HG02798 (cell line): ENCODE results near the gene EXOC3.

ENCODE experiments used
- ATAC-seq: cut with Tn5 transposase; IDR thresholded peaks from one replicate; pipeline ENCODE4 v1.9.1; 2021; ENCODE audit warnings: mild to moderate bottlenecking; ENCODE audit not compliant: unreplicated experiment, poor library complexity

EXOC3 gene

DNA sequence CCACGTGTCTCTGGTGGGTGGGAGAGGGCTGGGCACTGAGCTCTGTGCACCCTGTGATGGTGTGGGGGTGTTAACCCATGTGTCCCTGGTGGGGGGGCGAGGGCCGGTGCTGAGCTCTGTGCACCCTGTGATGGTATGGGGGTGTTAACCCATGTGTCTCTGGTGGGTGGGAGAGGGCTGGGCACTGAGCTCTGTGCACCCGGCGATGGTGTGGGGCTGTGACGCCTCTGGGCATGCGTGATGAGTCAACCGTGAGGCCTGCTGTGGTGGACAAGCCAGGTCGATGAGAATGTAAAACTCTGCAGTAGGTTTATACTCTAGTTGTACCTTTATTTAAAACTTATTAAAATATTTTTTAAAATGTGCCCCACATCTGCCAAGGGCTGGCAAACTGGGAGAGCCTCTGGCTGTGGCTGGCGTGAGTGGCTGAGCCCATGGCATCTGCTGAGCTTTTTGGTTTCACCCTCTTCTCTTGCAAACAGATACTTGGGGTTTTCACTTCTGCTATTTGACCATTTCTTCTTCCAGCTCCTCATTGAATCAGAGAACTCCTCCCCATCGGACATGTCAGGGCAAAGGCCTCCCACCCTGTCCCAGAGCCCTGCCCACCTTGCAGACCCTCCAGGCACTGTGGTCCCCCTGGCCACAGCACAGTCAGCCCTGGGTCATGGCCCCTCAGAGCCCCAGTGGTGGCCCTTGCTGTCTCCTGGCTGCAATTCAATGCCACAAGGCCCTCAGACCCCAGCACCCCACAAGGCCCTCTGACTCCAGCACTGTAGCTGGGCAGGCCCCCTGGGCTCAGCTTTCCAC lies 18.5 kb upstream of the EXOC3 start:
- peak; percentile 83 for ATAC-seq

DNA sequence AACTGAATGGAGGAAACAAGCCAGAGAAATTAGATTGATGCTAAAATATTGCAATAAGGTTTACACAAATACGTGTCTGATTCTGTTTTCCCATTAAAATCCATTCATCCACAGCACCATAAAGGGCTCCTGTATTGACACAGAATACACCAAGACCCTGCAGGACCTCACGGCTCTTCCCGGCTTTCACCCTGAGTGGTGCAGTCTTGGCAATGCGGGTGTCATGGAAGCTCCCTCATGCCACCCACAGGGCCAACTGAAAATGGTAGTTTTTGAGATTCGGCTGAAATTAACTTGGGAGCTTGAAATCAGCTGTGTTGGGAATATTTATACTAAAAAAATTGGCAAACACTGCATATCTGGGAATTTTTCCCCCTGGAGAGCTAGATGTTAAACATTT lies 17.3 kb upstream of the EXOC3 start:
- no peak for ATAC-seq

DNA sequence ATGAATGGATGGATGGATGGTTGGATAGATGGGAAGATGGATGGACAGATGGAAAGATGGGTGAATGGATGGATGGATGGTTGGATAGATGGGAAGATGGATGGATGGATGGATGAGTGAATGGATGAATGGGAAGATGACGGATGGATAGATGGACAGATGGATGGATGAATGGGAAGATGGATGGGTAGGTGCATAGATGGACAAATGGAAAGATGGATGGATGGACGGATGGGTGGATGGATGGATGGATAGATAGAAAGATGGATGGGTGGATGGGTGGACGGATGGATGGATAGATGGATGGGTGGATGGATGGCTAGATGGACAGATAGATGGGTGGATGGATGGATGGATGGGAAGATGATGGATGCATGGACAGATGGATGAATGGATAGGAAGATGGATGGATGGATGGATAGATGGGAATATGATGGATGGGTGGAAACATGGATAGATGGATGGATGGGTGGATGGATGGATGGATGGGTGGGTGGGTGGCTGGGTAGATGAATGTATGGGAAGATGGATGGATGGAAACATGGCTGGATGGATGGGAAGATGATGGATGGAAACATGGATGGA lies 16.5 kb upstream of the EXOC3 start:
- no peak for ATAC-seq

DNA sequence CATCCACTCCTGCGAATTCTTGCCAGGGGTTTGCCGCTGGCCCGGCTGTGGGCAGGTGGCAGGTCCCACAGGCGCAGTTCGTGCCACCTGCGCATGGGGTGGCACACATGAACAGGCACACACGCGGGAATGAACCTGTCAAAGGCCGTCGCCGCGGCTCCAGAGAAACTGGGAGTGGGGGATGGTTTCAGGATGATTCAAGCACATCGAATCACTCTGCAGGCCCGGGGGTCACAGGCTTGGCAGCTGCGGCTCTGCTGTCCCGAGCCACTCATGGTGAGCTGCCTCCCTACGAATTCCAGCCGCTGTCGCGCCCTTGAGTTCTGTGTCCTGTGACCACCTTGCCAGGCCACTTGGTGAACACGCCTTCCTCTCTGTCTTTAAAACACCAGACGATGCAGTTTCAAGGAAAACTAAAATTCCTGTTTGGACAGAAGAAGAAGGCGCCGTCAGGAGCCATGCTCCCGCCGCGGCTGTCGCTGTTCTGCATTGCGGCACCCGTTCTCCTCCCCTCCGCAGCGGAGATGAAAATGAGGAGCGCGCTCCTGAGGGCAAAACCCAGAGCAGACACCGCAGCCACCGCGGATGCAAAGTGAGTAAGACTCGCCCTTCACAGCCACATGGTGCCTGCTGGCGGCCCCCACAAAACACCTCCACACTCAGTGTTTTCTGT lies 15.4 kb upstream of the EXOC3 start:
- no peak for ATAC-seq

DNA sequence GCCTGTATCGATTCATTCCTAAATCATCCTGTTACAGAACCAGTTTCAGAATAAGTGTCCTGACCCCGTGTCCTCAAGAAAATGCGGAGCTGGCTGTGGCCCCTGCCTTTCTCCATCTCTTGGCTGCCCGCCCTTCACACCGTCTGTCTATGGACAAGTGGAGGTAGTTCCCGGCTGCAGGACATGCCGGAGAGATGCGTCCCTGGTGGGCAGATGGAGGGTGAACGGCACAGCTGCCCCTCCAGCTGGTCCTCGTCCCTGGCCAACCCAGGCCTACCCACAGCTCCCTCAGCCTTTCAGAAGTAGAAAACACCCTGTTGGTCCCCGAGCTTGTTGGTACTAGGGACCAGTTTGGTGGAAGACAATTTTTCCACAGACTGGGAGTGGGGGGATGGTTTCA lies 14.8 kb upstream of the EXOC3 start:
- no peak for ATAC-seq

DNA sequence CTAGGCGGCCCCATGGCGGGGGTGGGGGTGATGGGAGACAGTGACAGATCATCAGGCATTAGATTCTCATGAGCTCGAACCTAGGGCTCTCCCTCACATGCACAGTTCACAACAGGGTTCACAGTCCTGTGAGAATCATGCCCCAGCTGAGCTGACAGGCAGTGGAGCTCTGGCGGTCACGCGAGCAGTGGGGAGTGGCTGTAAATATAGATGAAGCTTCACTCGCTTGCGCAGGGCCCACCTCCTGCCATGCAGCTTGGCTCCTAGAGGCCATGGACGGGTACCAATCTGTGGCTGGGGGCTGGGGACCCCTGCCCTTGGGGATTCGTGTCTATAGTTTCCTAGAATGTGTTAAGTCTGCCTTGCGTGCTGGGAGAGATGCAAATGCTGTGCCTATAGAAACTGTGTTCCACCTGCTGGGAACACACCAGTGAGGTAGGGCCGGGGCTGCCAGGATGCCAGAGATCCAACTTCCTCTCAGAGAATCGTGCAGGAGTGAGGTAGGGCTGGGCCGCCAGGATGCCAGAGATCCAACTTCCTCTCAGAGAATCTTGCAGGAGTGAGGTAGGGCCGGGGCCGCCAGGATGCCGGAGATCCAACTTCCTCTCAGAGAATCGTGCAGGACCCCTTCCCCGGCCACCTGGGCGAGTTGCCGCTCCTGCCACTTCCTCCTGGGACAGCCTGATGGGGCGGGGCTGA lies 14.1 kb upstream of the EXOC3 start:
- no peak for ATAC-seq

DNA sequence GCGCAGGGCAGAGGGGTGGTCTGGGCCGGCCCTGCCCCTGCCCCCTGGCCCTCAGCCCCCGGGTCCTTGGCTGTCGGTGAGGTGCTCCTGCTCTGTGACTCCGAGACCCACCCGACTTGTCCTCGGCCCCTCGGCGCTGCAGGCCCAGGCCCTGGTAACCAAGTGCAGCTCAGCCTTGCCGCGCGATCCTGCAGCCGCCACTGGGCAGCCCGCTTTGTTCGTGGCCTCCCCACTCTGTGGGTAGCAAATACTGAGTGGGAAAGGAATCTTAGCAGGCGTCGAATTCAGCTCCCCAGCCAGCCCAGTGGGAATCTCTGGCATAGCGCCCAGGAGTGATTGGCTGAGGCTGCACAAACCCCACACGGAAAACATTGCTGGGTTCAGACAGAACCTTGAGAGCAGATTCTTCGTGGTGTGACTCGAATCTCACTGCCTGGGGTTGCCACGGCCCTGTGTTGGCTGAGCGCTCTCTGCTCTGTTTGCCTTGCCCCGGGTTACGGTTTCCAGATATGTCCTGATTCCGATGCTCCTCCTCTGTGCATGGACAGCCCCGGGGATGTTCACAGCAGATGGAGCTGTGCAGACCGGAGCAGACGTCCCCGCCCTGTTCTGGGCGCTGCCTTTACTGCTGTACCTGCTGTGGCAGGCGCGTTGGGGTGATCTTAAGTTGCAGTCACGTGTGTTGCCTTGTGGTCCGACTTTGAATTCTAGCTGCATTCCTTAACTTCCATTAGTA lies 13.4 kb upstream of the EXOC3 start:
- no peak for ATAC-seq

DNA sequence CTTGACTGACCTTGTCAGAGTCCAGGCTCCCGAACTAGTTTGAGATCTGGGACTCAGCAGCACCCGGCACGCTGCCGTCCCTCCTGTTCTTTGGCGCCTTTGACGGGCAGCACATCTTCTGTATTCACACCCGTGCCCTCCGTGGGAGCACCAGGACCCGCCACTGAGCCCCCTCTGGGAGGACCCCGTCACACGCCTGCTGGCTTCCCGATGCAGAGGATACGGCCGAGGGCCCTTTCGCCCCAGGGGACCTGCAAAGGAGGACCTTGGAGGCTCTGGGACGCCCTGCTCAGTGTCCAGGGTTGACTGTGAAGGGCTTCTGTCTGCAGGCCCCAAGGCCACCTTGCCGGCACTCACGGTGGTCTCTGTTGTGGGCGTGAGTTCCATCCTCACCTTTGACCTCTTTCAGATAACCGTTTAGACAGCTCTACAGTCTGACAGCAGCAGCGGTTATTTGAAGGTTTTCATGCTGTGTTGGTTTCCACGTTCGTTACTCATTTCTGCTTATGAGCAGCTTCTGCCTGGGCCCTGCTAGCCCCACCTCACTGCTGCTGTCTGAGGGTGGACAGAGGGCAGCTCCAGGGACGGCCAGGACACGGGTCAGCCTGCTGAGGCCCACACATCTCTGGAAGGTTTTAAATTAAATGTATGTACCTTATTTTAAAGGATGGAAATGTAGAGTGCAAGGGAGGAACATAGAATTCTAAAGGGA lies 12.6 kb upstream of the EXOC3 start:
- no peak for ATAC-seq

DNA sequence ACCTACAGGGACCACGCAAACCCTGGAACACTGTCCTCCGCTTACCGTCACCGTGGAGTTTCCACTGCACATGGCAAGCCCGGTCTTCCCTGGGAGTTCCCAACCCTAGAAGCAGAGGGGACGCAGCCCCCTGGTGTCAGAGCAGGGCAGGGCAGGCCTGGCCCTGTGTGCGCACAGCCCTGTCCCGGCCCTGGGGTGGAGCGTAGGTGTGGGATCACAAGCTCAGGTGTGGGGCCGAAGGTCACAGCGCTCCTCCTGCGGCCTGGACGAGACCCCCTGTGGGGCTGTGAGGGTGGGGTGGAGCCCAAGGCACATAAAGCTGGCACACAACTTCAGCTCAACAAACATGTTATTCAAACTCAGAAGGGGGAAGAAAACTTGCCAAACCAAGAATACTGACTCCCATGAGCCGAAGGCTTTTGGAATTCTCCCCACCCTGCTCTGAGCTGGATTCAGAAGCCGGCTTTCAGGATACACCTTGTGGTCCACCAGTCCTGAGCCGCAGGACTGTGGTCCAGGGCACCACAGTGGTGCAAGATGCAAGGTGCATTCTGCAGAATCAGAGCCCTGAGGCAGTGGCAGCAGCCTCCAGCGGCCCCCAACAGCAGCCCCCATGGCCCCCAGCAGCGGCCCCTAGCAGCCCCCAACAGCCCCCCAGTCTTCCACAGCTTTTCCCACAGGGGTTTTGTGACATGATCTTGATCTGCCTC lies 11.8 kb upstream of the EXOC3 start:
- peak; percentile 87 for ATAC-seq

DNA sequence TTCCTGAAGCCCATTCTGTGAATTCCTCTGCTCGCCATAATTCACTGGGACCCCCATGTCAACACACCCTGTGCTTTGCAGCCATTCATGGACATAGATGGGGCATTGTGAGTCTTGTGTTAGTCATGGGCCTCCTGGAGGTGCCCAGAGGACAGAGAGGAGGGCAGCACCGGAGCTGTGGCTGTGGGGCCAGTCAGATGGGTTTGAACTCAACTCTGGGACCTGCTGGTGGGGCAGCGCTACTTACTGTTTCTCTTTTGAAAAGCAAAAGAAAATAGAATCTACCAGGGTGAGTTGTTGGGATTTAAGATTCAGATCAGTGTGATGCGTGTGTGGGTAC lies 11.3 kb upstream of the EXOC3 start:
- no peak for ATAC-seq

DNA sequence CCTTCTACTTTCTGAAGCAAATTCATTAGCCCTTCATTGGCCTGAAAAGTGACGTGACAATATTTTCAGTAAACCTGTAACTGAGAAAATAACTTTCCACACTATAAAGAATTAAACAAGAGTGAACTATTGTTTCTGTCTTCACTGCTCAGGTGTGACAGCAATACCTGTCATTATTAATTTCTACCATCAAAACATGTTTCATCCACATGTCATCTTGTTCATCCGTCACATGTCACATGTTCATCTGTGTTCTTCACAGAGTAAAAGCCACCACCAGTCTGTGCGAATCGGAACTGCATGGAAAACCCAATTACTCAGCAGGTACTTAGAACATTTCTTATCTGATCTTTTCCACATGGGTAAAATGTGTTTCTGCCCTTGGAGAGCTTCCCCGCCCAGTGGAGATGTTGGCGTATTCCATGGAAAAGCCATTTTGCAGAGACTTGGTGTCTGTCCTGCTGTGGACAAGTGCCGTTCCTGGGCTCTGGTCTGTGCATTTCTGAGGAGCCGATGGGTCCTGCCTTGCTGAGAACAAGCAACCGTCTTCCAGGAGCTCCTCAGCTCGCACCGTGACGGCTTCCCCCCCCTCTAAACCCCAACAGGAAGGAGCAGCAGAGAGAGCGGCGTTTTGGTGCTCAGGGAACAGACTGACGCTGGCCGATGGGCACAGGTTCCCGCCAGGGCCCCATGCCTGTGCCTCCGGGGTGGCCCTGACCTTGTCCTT lies 10.6 kb upstream of the EXOC3 start:
- ATAC-seq: no peak

DNA sequence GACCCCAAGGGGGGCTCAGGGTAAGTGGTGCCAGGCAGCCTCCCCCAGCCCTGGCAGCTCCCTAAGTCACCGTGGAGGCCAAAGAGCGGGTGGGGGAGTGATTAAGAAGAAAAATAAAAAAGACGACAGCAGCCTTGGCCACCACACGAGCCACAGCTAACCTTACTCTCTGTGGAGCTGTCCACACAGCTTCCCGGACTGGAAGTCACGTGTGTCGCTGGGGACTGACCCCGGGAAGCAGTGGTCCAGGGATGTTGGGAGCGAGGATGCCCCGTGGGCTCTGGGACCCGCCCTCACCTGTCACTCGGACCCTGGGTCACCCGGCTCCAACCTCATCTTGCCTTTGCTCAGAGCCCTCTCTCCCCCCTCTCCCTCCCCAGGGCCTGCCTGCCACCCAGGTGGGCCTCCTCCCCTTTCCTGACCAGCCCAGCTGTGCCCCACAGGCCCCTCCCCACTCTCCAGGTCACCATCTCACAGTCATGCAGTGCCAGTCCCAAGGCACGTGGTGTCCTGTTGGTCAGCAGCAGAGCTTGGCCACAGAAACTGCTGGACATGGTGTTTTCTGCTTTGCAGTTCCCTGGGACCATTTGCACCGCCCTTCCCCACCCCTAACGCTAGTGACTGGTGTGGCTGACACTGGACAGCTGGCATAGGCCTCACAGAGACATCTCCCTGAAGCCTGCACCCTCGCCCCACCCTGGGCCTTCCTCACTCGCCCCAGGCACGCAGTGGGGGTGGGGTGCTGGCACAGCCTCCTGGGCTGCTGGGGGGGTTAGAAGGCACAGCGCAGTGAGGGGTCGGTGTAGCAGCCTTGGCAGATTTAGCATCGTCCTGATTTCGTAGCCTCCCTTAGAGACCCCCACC lies 9.8 kb upstream of the EXOC3 start:
- no peak for ATAC-seq

DNA sequence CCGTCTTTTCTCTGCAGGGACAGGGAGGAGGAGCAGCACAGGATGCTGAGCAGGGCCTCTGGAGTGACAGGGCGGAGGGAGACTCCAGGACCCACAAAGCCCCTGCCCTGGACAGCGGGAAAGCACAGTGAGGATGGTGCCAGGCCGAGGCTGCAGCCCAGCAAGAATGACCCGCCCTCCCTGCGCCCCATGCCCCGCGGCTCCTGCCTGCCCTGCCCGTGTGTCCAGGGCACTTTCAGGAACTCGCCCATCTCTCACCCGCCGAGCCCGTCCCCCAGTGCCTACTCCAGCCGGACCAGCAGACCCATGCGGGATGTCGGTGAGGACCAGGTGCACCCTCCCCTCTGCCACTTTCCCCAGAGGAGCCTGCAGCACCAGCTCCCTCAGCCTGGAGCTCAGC lies 9.1 kb upstream of the EXOC3 start:
- ATAC-seq: no peak

DNA sequence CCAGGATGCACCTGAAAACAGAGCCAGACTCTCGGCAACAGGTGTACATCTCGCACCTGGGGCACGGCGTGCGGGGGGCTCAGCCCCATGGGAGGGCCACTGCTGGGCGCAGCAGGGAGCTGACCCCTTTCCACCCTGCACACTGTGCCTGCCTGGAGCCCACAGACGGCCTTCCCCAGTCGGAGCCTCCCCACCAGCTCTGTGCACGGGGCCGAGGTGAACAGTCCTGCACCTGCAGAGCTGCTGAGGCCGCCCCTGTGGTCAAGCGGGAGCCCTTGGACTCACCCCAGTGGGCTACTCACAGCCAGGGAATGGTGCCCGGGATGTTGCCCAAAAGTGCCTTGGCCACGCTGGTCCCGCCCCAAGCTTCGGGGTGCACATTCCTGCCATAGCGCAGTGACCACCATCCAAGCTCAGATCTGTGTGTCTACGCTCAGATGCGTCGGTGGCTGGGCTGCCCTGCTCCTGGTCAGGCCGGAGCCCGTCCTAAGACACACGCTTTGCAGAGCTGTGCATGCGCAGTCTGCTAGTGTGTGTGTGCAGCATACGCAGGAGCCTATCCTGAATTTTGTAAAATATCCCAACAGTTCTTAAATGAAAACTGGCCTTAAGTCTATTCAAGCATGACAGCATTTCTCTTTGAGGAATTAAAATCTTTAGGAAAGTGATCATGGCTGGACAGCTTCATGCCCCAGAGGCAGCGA lies 8.4 kb upstream of the EXOC3 start:
- ATAC-seq: no peak

DNA sequence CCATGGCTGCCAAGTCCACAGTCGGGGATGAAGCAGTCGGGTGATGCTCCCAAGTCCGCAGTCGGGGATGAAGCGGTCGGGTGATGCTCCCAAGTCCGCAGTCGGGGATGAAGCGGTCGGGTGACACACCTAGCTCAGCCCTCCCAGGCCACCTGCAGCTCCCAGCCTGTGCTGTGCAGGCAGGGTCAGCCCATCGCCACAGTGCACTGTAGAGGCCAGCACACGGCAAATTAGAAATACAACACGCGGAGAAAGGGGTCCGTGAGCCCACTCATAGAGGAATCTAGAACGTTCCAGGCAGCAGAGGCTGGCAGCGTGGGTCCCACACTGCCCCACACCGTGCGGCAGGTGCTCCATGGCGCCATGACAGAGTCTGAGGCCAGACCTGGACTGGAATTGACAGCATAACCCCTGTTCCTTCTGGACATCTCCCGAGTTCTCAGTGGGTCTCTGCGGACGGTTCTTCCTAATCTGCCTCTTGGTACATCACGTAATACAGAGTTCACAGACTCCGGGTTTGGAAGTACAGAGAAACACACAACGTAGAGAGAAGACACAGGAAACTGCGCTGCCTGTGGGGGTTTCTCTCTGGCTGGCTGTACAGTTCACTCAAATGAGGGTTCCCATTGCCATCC lies 7.7 kb upstream of the EXOC3 start:
- no peak for ATAC-seq

DNA sequence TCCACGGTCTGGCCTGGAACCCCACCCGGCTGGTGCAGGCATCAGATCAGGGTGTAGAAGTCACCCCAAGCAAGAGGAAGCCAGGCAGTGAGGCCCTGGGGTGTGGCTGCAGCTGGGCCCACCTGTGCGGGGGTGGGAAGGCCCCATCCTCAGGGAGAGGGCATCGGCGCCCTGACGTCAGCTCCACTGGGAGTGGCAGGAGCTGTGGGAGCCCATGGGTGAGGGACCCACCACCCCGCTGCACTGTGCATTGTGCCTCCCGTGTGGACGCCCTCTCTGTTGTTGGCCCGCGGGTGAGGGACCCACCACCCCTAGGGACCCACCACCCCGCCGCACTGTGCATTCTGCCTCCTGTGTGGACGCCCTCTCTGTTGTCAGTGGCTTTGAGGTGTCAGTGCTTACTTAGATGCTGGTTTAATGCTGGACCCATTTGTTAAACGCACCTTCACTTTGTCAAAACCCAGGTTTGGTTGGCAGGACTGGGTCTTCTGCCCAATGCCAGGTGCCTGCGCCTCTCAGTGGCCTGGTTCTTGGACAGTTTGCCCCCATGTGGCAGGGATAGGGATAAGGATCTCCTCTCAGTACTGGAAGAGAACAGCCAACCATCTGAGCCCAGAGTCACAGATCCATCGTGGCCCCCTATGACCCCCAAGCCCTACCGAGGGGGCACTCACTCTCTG lies 6.9 kb upstream of the EXOC3 start:
- ATAC-seq: no peak
